Caki2 (cell line): Measurements from ENCODE around the gene ZNF500. TPM values are rescaled to one million over a fixed set of nuclear protein-coding genes. Genes with fewer than 3 reads are reported as not detected.

ENCODE experiments used
- DNase-seq: peaks from one replicate; pipeline ENCODE4 v3.0.0-alpha.2; 2015; ENCODE audit warnings: low read depth
- in situ Hi-C: cut with HindIII; loops from 2 replicates; pipeline ENCODE4 v1.10.0; 2016; ENCODE audit warnings: low sequenced_read_pairs, low pct_unique_long_range_greater_than_20kb, mixed read lengths
- total RNA-seq: library from RNA; depleted of rRNA; stranded (reverse); fragments of >200 nt; shearing (Covaris generic); gene quantifications from 2 replicates; pipeline ENCODE4 v1.2.3, GENCODE V29; 2014; ENCODE audit warnings: low replicate concordance

The ZNF500 gene
- total RNA-seq, 1 experiment from 2014 or later, result 31.7 TPM

DNA sequence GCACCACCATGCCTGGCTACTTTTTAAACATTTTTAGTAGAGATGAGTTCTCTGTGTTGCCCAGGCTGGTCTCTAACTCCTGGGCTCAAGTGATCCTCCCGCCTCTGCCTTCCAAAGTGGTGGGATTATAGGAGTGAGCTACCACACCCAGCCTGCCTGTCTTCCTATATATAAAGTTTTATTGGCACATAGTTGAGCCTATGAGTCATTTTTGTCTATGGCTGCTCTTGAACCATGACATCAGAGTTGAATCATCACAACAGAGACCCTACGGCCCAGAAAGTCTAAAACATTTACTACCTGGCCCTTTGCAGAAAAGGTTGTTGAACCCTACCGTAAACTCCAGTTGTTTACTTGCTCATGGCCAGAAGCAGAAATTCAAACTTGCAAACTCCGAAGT, 13.3 kb upstream of the ZNF500 start:
- in situ Hi-C loops, result no loop called here
- no peak for DNase-seq

DNA sequence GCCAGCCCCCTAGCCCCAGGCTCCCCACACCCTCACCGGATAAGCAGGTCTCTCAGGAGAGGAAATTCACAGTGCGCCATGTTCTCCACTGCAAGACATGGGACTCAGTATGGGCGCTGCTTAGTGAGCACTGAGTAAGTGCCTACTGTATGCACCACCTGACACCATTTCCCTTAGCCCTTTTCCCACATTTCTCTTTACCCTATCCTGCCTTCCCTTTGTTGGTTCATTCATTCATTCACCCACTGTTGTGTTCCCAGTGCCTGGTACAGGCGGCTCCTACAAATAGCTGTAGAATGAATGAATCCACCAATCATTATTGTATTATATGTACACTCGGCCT, 11.1 kb upstream of the ZNF500 start:
- in situ Hi-C loops, result no loop called here
- DNase-seq, result no peak

DNA sequence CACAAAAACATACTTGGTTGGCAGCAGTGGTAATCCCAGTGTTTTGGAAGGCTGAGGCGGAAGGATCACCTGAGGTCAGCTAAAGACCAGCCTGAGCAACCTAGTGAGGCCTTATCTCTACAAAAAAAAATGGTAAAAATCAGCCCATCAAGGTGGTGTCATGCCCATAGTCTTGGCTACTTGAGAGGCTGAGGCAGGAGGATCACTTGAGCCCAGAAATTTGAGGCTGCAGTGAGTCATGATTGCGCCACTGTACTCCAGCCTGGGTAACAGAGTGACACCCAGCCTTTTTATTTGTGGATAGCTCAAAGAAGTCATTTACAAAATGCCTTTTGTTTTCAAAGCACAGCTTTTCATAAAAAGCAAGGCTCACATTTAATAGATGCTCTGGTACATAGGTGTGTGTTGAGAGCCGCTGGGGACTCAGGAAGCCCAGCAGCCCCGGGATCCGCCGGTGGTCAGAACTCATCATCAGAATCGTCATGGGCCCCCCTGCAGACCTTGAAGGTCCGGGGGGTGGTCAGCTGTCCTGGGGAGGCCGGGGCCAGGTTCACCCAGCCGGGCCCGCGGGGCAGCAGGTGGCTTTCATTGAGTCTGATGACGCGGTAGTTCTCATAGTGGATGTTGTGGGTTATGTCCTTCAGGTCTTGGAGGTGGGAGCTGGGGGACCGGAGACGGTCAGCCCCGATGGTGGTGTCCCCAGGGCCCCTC, 10.5 kb upstream of the ZNF500 start:
- in situ Hi-C loops, result no loop called here
- no peak for DNase-seq

DNA sequence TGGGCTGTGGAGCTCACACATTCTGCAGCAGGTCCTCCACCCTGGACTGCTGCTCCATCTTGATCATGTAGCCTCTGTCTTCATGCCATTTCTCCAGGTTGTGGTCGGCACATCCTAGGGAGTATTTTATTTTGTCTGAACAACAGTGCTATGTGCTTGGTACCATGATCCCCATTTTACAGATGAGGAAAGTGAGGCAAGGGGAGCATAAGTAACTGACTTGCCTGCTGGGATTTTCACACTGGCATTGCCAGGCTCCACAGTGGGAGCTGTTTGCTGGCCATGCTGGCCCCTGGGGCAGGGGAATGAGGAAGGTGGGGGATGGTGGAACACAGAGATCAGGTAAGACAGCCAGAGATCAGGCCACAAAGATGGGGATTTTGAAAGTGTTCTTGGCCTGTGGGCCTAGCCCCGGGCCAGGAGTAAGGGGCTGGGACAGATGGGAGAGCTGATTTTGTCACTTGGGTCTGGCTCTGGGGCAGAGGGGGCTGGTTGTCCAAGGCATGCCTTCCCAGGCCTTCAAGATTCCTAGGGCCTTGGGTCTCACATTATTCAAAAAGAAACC, 9.3 kb upstream of the ZNF500 start:
- in situ Hi-C loops, result no loop called here
- no peak for DNase-seq

DNA sequence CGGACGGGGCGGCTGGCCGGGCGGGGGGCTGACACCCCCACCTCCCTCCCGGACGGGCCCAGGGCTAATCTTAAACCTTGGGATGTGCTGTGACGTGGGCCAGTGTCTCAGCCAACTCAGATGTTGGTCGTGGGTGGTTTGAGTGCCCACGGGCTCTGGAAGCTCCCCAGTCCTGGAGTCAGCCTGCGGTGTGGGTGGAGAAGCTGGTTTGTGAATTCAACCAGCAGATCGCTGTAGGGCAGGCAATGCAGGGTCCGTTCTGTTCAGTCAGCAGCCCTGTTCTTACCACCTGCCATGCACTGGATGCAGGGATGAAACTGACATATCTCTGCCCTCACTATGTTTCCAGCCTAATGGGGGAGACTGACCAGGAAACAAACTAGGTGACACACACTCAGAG, 8.0 kb upstream of the ZNF500 start:
- DNase-seq, result no peak
- in situ Hi-C loops, result no loop called here

DNA sequence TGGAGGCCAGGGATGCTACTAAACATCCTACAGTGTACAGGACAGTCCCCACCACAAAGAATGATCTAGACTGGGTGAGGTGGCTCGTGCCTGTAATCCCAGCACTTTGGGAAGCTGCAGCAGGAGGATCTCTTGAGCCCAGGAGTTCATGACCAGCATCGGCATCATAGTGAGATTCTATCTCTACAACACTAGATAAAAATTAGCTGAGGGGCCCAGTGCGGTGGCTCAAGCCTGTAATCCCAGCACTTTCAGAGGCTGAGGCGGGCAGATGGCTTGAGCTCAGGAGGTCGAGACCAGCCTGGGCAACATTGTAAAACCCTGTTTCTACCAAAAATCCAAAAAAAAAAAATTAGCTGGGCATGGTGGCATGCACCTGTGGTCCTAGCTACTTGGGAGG, 5.4 kb upstream of the ZNF500 start:
- DNase-seq, result no peak
- in situ Hi-C loops, result no loop called here

DNA sequence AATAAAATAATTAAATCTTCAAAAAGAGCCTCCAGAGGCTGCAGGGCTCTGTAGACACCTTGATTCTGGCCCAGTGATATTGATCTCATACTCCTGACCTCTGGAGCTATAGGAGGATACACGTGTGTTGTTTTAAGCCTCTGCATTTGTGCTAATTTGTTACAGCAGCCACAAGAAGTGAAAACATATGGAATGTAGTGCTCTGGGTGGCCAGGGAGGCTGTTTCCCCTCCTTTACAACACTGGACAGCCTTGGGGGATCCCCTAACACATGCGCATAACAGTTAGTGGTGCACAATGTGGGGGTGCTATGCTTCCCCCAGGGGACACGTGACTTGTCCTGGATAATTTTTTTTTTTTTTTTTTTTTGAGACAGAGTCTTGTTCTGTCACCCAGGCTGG, 4.7 kb upstream of the ZNF500 start:
- no peak for DNase-seq
- in situ Hi-C loops, result no loop called here

DNA sequence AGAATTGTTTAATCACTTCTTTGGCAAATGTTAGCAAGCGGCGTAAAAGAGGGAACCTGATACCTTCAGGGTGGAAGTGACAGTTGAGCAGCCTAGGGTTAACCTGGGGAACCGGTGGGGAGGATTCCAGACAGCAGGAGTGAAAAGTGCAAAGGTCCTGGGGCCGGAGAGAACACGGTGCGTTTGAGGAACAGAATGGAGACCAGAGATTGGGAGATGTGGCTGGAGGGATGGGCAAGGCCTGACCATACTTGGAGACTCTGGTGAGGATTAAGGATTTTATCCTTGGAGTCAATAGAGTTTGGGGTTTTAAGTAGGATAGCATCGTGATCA, 2.3 kb upstream of the ZNF500 start:
- DNase-seq, result no peak
- in situ Hi-C loops, result no loop called here

DNA sequence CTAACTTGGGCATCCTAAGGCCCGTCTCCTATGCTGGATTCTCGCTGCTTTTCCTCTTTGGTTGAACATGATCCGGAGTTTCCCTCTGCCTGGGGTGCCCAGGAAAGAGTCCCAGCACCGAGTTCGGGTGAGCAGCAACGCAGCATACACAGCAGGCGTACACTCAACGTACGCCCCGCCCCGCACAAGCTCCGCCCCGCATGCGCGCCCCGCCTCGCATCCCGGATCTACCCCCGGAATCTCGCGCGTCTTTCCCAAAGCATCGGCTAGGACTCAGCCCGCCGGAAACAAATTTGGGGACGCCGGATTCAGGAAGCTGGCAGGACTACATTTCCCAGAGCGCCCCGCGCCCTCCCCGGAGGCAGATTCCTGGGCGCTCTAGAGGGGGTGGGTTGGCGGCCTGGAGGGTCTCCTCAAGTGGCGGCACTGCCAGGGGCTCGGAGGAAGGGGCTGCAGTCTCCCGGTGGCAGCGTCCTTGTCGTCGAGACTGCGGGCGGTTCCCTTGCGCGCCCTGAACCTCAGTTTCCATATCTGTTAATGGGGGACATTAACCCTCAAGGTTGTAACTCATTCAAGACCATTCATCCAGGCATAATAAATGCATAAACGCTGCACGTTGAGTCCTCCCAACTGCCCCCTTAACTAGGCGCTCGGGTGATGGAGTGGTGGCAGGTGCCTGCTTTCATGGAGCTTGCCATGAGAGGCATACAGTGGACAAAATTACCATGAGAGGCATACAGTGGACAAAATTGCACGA, 1.8 kb upstream of the ZNF500 start:
- in situ Hi-C loops, result no loop called here

DNA sequence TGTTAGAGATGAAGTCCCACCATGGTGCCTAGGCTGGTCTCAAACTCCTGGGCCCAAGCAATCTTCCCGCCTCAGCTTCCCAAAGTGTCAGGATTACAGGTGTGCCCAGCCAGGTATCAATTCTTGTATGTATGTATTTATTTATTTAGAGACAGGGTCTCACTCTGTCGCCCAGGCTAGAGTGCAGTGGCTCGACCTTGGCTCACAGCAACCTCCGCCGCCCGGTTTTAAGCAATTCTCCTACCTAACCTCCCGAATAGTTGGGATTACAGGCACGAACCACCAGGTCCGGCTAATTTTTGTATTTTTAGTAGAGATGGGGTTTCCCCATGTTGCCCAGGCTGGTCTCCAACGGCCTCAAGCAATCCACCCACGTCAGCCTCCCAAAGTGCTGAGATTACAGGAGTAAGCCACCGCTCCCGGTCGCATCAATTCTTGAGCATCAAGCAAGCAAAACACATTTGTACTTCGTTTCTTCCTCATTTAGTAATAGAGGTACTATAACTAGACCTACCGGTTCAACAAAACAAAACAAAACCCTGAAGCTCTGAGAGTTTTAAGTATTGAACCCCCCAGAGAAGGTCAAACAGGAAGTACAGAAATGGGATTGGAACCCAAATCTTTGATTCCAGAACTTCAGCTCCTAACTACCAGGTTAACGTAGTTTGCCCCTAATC, 1.0 kb upstream of the ZNF500 start:
- DNase-seq, result no peak
- in situ Hi-C loops, result no loop called here

More for the DNA sequence above, 1.8 kb upstream of the ZNF500 start:
- DNase-seq, result peak; percentile 91

DNA sequence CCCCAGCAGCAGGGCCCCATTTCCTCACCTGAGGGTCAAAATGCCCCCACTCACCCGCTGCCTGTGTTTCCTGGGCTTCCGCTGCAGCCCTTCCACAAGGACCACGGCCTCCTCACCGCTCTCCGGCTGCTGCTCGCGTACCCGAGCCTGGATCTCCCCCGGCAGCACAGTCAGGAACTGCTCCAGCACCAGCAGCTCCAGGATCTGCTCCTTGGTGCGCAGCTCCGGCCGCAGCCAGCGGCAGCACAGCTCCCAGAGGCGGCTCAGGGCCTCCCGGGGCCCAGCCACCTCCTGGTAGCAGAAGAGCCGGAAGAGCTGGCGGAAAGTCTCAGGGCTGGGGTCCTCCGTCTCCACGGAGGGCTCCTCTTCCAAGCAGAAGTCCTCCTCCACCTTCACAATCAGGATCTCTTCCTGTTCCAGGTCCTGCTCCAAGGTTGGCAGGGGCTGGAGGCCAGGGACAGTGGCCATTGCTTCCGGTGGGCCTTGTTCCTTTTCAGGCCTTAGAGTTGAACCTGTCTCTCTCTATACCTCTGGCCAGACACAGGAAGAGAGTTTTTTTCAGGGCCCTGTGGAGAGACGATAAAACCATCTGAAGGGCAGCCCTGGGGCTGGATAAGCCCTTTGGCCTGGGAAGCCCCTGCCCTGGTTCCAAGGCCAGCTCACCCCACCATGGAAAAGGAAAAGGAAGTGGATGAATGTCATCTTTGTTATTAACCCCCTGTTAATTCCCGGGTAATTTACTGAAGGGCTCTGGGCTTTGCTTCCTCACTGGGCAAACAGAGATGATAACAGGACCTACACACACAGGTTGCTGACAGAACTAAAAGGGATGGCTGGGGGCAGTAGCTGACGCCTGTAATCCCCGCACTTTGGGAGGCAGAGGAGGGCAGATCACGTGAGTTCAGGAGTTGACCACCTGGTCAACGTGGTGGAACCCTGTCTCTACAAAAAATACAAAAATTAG, 1.2 kb downstream of the ZNF500 start:
- in situ Hi-C loops, result no loop called here
- DNase-seq, result no peak

DNA sequence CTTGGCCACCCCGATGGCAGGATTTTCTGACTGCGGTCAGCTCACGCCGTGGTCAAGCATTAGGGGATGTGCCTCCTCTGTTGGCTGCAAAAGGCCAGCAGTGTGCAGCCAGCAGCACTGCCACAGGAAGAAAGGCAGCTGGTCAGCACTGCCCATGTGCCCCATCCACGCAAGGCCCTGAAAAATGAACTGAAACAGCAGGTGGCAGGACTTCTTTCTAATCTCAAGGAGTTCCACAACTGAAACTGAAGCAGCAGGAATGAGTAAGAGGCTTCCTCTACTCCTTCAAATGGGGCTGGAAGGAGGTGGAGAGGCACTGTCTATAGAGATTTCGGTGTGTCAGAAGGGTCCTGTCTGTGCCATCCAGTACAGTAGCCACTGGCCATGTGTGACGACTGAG, 3.2 kb downstream of the ZNF500 start:
- in situ Hi-C loops, result no loop called here
- no peak for DNase-seq

DNA sequence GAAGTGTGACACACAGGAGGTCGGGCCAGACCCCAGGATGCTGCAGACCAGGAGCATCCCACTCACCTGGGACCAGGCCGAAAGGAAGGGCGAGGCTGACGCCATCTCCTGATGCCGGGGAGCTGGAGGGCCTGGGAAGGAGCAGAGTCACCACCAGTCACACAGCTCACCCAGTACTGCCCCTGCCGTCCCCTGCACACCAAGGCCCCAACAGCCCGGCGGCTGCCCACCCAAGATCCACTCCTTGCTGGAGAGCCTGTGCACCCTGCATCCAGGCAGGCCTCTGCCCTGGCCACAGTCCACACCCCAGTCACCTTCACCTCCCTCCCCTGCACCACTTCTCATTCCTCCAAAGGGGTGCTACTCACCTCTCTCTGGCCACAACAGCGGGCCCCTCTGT, 4.8 kb downstream of the ZNF500 start:
- DNase-seq, result no peak
- in situ Hi-C loops, result no loop called here

DNA sequence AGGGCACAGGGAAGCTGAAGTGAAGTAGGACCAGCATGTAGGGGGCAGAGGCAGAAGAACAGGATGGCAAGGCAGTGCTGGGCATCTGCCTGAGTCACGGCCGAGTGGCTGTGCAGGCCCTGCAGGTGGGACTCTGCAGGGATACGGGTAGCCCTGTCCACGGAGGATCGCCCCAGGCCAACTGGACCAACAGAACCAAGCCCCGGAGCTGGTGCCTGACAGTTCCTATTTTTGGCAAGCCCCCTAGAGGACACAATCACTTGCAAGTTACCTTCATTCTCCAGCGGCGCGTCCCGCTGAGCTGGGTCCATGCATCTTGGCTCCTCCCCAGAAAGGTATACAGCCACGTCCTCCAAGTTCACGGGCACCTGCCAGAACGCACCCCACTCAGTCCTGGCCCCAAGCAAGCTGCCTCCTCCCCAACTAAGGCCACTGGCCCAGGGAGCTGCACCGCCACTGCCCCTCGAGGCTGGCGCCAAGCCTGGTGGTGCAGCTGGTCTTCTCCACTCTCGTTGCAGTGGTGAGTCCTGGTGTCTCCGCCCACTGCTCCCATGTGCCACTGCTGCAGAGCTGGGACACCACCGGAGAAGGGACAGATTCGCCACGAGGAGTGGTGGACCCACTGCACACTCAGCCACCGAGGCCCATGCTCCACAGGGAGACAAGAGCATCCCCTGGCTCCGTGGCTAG, 6.6 kb downstream of the ZNF500 start:
- in situ Hi-C loops, result no loop called here
- no peak for DNase-seq

DNA sequence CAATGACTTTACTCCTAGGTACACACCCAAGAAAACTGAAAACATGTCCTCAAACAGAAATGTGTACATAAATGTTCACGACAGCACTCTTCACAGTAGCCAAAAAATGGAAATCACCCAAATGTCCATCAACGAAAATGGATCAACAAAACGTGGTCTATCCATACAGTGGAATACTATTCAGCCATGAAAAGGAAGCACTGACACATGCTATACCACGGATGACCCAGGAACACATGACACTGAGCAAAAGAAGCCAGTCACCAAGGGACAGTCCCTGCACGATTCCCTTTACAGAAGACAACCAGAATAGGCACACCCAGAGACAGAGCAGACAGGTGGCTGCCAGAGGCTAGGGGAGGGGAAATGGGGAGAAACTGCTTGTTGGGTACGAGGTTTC, 11.3 kb downstream of the ZNF500 start:
- in situ Hi-C loops, result no loop called here
- no peak for DNase-seq

DNA sequence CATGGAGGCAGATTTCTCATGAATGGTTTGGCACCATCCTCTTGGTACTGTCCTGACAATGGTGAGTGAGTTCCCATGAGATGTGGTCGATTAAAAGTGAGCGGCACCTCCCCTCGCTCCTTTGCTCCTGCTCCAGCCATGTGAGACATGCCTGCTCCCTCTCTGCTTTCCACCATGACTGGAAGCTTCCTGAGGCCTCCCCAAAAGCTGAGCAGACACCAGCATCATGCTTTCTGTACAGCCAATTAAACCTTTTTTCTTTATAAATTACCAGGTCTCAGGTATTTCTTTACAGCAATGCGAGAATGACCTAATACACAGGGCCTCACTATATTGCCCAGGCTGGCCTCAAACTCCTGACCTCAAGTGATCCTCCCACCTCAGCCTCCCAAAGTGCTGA, 12.1 kb downstream of the ZNF500 start:
- in situ Hi-C loops, result no loop called here
- no peak for DNase-seq

DNA sequence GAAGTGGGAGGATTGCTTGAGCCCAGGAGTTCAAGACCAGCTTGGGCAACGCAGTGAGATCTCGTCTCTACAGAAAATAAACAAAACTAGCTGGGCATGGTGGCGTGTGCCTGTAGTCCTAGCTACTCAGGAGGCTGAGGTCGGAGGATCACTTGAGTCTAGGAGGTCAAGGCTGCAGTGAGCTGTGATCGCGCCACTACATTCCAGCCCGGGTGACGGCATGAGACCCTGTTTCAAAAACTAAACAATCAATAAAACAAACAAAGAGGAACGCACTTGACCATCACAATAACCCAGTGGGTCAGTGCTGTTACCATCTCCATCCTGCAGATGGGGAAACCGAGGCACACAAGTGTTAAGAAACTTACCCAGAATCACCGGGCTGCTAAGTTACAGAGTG, 13.7 kb downstream of the ZNF500 start:
- in situ Hi-C loops, result no loop called here
- no peak for DNase-seq
